ENCODE results near the gene LRMDA.

DNA sequence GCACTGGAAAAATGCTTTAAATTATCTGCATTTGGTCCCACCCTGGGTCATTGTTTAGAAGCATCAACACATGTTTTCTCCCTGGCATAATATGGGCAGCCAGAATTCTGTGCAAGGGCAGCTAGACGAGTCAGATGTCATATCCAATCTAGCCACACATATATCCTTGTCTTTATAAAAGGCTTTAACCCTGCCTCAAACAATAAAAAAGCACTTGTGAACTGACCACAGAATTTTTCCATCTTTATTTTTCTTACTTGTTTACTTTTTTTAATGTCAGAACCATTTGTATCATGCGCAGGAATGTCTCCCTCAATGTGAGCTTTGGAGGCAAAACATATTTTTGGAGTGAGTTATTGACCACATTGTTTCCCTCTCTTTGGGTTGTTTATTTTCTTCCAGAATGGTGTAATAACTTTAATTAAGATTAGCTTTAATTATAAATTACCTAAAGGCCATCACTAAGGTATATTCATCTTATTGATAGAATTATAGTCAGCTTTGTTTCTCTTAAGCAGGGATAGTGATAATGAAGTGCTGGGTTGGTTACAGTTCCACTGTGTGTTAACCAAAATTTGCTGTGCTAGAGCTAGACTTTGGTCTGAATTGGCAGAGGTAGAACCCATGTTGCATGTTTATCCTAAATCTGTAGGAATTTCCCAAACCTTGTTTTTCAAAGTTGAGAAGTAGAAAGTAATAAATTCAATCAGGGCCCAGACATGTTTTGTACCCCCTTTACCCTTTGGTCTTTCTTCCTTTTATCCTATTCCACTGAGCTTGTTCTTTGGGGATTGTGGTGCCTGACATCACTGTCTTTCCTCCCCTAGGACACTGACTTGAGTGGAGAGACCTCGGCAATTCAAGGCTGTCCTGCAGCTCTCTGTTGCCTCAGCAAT is 1127.8 kb downstream of the LRMDA start:
- TF ChIP-seq CTCF (IDR thresholded peaks at IDR 0.05; ENCODE audit: insufficient read depth, low read length, poor library complexity, severe bottlenecking) (no peak), EZH2phosphoT487 (conservative IDR thresholded peaks at IDR 0.05; ENCODE audit: low read length) (no peak)

Data from SU-DHL-6 (cell line).